IMR-90 (cell line): ENCODE measurements around the gene SIKE1.

ENCODE experiments used
- BHLHE40 ChIP-seq: fragments of 150-350 bp; IDR thresholded peaks from 2 replicates; pipeline ENCODE4 v1.6.1; 2016; ENCODE audit warnings: mild to moderate bottlenecking, low read depth, low read length
- CEBPB ChIP-seq: IDR thresholded peaks from 2 replicates; pipeline ENCODE4 v1.6.1; 2012; ENCODE audit warnings: low read depth, low read length, improper control_type of control experiment
- CHD1 ChIP-seq: IDR thresholded peaks from 2 replicates; pipeline ENCODE4 v1.6.1; 2012; ENCODE audit warnings: low read depth, low read length, improper control_type of control experiment
- CTCF ChIP-seq: conservative IDR thresholded peaks from 2 replicates; pipeline ENCODE4 v1.5.1; 2012; ENCODE audit warnings: mild to moderate bottlenecking, low read depth, low read length, improper control_type of control experiment
- MAFK ChIP-seq: IDR thresholded peaks from 2 replicates; pipeline ENCODE4 v1.6.1; 2012; ENCODE audit warnings: low read depth, low read length, improper control_type of control experiment
- MXI1 ChIP-seq: IDR thresholded peaks from 2 replicates; pipeline ENCODE4 v1.6.1; 2012; ENCODE audit warnings: low read depth, mild to moderate bottlenecking, low read length, moderate library complexity, borderline replicate concordance
- POLR2A ChIP-seq: IDR thresholded peaks from 2 replicates; pipeline ENCODE4 v1.6.1; 2012; ENCODE audit warnings: mild to moderate bottlenecking, low read depth, low read length
- RAD21 ChIP-seq: IDR thresholded peaks from 2 replicates; pipeline ENCODE4 v1.6.1; 2012; ENCODE audit warnings: low read length, improper control_type of control experiment
- RCOR1 ChIP-seq: IDR thresholded peaks from 2 replicates; pipeline ENCODE4 v1.6.1; 2012; ENCODE audit warnings: mild to moderate bottlenecking, low read length, improper control_type of control experiment; ENCODE audit not compliant: insufficient replicate concordance
- RFX5 ChIP-seq: IDR thresholded peaks from 2 replicates; pipeline ENCODE4 v1.8.0; 2012; ENCODE audit warnings: low read depth, mild to moderate bottlenecking, low read length, moderate library complexity
- SMC3 ChIP-seq: fragments of 150-350 bp; IDR thresholded peaks from 2 replicates; pipeline ENCODE4 v1.6.1; 2016; ENCODE audit warnings: low read depth, mild to moderate bottlenecking, antibody characterized with exemption, low read length, moderate library complexity
- TF ChIP-seq, protein P1 (sequence below): fragments of 150-350 bp; IDR thresholded peaks from 2 replicates; pipeline ENCODE4 v1.6.1; 2017; ENCODE audit warnings: mild to moderate bottlenecking, antibody characterized with exemption, low read length, low read depth
- TF ChIP-seq, protein P2 (sequence below): fragments of 150-350 bp; IDR thresholded peaks from 2 replicates; pipeline ENCODE4 v1.6.1; 2016; ENCODE audit warnings: low read depth, mild to moderate bottlenecking, low read length, moderate library complexity, borderline replicate concordance

- TF ChIP-seq RAD21 (no peak), CTCF (no peak), POLR2A (no peak), BHLHE40 (no peak), RFX5 (no peak), RCOR1 (no peak), MXI1 (no peak), MAFK (no peak), CHD1 (no peak), CEBPB (no peak), SMC3 (no peak)
- TF ChIP-seq, protein P1, sequence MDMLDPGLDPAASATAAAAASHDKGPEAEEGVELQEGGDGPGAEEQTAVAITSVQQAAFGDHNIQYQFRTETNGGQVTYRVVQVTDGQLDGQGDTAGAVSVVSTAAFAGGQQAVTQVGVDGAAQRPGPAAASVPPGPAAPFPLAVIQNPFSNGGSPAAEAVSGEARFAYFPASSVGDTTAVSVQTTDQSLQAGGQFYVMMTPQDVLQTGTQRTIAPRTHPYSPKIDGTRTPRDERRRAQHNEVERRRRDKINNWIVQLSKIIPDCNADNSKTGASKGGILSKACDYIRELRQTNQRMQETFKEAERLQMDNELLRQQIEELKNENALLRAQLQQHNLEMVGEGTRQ: no peak
- TF ChIP-seq, protein P2, sequence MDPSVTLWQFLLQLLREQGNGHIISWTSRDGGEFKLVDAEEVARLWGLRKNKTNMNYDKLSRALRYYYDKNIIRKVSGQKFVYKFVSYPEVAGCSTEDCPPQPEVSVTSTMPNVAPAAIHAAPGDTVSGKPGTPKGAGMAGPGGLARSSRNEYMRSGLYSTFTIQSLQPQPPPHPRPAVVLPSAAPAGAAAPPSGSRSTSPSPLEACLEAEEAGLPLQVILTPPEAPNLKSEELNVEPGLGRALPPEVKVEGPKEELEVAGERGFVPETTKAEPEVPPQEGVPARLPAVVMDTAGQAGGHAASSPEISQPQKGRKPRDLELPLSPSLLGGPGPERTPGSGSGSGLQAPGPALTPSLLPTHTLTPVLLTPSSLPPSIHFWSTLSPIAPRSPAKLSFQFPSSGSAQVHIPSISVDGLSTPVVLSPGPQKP: no peak
These were observed 39.4 kb upstream of the SIKE1 start for GRCh38 chr1:114819869-114820268.
